Mesothelial cell of epicardium (in vitro differentiated cells): ENCODE measurements around the gene GRM4. TPM values are rescaled to one million over a fixed set of nuclear protein-coding genes. Genes with fewer than 3 reads are reported as not detected.
"Not testable (repeated sequence)": the region's sequence is repeated elsewhere in the genome, so short reads cannot be mapped to it uniquely, and the experiment has no call there.

Experiments used
- DNase-seq, 2 experiments: peaks; one replicate each; pipeline ENCODE4 v3.0.0; 2021; ENCODE audit warnings: low spot score in 2 of 2; ENCODE audit not compliant: unreplicated experiment in 2 of 2
- H3K27ac Mint-ChIP-seq: 2 replicates; pipeline ENCODE4 v1.8.0; 2021; ENCODE audit warnings: mixed read lengths
- H3K27me3 Mint-ChIP-seq: 2 replicates; pipeline ENCODE4 v1.8.0; 2021; ENCODE audit warnings: low read depth, mixed read lengths
- H3K36me3 Mint-ChIP-seq: 2 replicates; pipeline ENCODE4 v1.8.0; 2021; ENCODE audit warnings: mixed read lengths
- H3K4me1 Mint-ChIP-seq: 2 replicates; pipeline ENCODE4 v1.8.0; 2021; ENCODE audit warnings: mixed read lengths
- H3K4me3 Mint-ChIP-seq: 2 replicates; pipeline ENCODE4 v1.8.0; 2021; ENCODE audit warnings: mild to moderate bottlenecking, moderate library complexity, mixed read lengths
- H3K9me3 Mint-ChIP-seq: 2 replicates; pipeline ENCODE4 v1.8.0; 2021; ENCODE audit warnings: mixed read lengths
- CTCF ChIP-seq: fragments of 200-600 bp; sonication (generic); IDR thresholded peaks from one replicate; pipeline ENCODE4 v1.5.0; 2021; ENCODE audit warnings: antibody characterized with exemption; ENCODE audit not compliant: unreplicated experiment
- total RNA-seq: library from RNA; stranded (reverse); gene quantifications from 3 replicates; pipeline ENCODE4 v1.2.1, GENCODE V29; 2021

GRM4 gene
- total RNA-seq, 1 donor from 2014 or later = 0.22 TPM

GRCh38 chr6:34018026-34018425 is 127.9 kb downstream of the GRM4 start:
- H3K36me3 Mint-ChIP-seq = no peaks in the 10 kb centered on the region
- no peak overlapping the region for H3K27ac Mint-ChIP-seq
- TF ChIP-seq CTCF = no peak
- no peak for DNase-seq
- H3K4me1 Mint-ChIP-seq = peaks cover 4% of the 10 kb centered on the region
- H3K9me3 Mint-ChIP-seq = no peaks in the 10 kb centered on the region
- H3K4me3 Mint-ChIP-seq = no peak overlapping the region
- H3K27me3 Mint-ChIP-seq = peaks cover 14% of the 10 kb centered on the region

- Mint-ChIP-seq H3K4me3 (no peak overlapping the region), H3K9me3 (no peaks in the 10 kb centered on the region), H3K27me3 (peaks cover 11% of the 10 kb centered on the region), H3K4me1 (peaks cover 4% of the 10 kb centered on the region), H3K36me3 (no peaks in the 10 kb centered on the region), H3K27ac (no peak overlapping the region)
- TF ChIP-seq CTCF = no peak
- no peak for DNase-seq
Measured at GRCh38 chr6:34017106-34017805, 128.6 kb downstream of the GRM4 start.

GRCh38 chr6:34016573-34016972 is 129.3 kb downstream of the GRM4 start:
- H3K4me1 Mint-ChIP-seq, DNase-seq, H3K4me3 Mint-ChIP-seq, H3K27me3 Mint-ChIP-seq, H3K36me3 Mint-ChIP-seq, H3K27ac Mint-ChIP-seq, H3K9me3 Mint-ChIP-seq: not testable (repeated sequence)

GRCh38 chr6:34015586-34015985 is 130.3 kb downstream of the GRM4 start:
- TF ChIP-seq CTCF = no peak
- H3K9me3 Mint-ChIP-seq = no peaks in the 10 kb centered on the region
- no peak overlapping the region for H3K27ac Mint-ChIP-seq
- H3K27me3 Mint-ChIP-seq = peaks cover 9% of the 10 kb centered on the region
- H3K4me3 Mint-ChIP-seq = no peak overlapping the region
- no peaks in the 10 kb centered on the region for H3K36me3 Mint-ChIP-seq
- no peaks in the 10 kb centered on the region for H3K4me1 Mint-ChIP-seq
- DNase-seq = no peak

- peaks cover 9% of the 10 kb centered on the region for H3K9me3 Mint-ChIP-seq
- H3K36me3 Mint-ChIP-seq = no peaks in the 10 kb centered on the region
- TF ChIP-seq CTCF = no peak
- H3K27me3 Mint-ChIP-seq = peaks cover 22% of the 10 kb centered on the region
- no peaks in the 10 kb centered on the region for H3K4me1 Mint-ChIP-seq
- no peak overlapping the region for H3K4me3 Mint-ChIP-seq
- DNase-seq = no peak
- no peak overlapping the region for H3K27ac Mint-ChIP-seq
Measured at GRCh38 chr6:34011264-34011663, 134.6 kb downstream of the GRM4 start.

GRCh38 chr6:34005901-34006531 is 139.9 kb downstream of the GRM4 start:
- H3K9me3 Mint-ChIP-seq = peaks cover 15% of the 10 kb centered on the region
- H3K27me3 Mint-ChIP-seq = peaks cover 33% of the 10 kb centered on the region
- no peak for TF ChIP-seq CTCF
- DNase-seq = no peak
- no peak overlapping the region for H3K4me3 Mint-ChIP-seq
- H3K4me1 Mint-ChIP-seq = no peaks in the 10 kb centered on the region
- H3K36me3 Mint-ChIP-seq = no peaks in the 10 kb centered on the region
- no peak overlapping the region for H3K27ac Mint-ChIP-seq
